HG03060 (cell line): ENCODE measurements around the gene SASH1.

Experiments
- ATAC-seq: cut with Tn5 transposase; IDR thresholded peaks from one replicate; pipeline ENCODE4 v1.9.1; 2021; ENCODE audit warnings: low read depth, moderate number of reproducible peaks; ENCODE audit not compliant: unreplicated experiment

SASH1 gene

DNA sequence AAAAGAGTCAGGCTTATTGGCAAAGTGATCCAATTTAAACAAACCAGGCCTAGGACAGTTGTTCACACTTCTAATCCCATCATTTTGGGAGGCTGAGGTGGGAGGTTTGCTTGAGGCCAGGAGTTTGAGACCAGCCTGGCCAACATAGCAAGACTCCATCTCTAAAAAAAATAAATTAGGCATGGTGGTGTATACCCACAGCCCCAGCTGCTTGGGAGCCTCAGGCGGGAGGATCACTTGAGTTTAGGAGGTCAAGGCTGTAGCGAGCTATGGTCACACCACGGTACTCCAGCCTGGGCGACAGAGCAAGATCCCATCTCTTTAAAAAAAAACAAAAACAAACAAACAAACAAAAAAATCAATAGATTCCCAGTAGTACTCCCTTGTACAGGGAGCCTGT, 86.8 kb downstream of the SASH1 start:
- no peak for ATAC-seq

DNA sequence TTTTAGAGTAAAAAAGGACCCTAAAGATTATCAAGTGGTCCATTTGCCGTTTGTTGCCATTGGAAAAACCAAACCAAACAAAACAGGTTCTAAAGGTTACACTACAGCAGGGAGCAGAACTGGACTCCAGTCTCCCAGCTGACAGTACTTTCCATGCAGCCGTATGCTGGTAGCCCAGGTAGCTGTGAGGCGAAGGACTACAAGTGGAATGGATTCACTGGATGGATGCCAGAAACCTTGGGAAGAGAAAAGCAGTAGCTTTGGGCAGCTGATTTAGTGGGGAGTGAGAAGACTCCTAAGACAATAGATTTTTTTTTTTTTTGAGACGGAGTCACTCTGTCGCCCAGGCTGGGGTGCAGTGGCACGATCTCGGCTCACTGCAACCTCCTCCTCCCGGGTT, 88.3 kb downstream of the SASH1 start:
- ATAC-seq: no peak

DNA sequence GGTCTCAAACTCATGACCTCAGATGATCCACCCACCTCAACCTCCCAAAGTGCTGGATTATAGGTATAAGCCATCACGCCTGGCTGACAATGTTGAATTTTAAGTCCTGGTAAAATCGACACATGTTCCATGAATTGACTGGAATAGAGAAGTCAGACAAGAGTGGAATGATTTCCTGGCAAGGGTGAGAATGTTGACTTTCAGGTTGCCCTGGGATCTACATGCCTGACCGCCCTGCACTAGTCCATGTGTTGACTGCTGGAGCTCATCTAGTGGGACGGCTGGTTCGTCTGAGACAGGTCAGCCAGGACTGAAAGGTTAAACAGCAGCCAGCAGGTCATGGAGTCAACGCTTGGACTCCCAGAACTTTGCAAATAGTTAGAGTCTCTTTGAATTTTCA, 88.8 kb downstream of the SASH1 start:
- no peak for ATAC-seq

DNA sequence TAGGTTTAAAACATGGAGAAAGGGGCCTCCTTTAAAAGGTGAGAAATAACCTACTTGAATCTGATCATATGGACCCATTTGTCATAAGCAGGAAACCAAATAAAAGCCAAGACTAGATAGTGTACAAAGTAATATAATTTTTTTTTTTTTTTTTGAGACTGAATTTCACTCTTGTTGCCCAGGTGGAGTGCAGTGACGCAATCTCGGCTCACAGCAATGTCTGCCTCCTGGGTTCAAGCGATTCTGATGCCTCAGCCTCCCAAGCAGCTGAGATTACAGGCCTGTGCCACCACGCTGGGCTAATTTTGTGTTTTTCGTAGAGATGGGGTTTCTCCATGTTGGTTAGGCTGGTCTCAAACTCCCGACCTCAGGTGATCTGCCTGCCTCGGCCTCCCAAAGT, 89.2 kb downstream of the SASH1 start:
- no peak for ATAC-seq

DNA sequence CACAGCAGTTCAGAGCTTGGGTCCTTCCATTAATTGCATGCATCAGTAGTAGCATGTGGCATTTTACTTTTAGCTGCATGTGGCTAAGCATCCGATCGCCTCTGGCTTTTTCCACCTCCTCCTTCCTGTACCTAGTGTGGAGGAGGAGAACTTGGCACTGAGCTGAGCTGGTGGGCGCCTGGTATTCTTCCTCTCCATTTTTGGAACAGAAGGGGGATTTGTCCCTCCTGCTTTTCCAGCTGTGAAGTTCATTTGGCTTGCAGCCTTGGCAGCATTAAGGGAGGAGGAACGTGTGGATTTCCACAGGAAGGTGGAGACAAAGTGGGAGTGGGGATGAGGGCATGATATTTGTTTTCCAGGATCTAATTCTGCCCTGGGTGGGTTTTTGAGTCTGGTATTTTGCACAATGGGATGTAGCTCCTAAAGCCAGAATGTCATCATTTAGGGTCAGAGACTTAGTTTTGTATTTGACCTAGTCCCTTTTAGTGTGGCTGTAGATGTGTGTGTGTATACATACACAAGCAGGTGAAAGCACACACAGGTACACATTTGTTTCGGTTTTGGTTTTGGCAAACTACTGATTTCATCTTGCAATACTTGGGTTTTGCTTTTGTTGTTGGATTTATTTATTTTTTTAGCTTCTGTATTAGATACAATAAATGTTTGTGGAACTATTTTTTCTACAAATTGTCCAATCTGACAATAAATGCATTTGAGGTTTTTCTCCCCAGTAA, 90.0 kb downstream of the SASH1 start:
- ATAC-seq: no peak

DNA sequence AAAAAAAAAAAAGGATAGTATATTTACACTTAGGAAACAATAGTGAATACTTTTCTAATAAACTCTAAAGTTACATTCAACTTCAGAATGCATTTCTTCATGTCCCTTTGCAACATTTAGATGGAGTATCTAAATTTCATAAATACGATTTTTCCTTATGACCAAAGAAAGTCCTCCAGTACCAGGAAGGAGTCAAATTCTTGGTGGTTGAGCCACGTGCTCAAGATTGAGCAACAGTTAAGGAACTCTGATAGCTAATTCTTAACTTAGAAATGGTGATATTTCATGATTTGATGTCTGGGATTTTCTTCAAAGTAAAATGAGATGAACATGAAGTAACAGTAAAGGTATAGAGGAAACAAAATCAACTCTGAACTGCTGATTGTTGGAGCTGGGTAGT, 92.7 kb downstream of the SASH1 start:
- ATAC-seq: no peak

DNA sequence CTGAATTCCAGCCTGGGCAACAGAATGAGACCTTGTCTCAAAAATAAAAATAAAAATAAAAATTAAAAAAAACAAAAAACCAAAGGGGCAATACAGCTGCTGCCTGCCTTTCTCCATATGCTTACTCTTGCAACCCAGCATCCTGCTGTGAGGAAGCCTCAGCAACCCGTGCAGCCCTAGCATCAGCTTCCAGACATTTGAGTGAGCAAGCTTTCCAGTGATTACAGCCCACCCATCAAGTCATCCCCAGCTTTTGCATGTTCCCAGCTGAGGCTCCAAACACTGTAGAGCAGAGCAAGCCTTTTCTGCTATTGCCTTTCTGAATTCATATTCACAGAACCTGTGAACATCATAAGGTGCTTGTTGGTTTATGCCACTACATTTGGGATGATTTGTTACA, 93.8 kb downstream of the SASH1 start:
- ATAC-seq: no peak

DNA sequence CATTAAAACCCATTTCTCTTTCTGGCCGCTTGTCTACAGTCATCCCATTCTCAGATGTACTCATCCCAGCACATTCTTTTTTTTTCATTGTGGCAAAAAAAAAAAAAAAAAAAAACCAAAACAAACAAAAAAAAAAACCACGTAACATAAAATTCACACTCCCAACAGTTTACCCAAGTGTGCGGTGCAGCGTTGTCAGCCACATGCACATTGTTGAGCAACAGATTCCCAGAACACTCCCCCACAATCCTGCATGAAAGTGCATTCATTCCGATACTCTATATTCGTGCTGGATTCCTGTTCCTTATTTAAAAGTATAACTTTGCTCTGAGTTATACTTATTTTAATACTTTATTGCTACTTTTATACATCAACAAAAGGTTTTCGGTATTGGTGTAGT, 96.0 kb downstream of the SASH1 start:
- no peak for ATAC-seq

DNA sequence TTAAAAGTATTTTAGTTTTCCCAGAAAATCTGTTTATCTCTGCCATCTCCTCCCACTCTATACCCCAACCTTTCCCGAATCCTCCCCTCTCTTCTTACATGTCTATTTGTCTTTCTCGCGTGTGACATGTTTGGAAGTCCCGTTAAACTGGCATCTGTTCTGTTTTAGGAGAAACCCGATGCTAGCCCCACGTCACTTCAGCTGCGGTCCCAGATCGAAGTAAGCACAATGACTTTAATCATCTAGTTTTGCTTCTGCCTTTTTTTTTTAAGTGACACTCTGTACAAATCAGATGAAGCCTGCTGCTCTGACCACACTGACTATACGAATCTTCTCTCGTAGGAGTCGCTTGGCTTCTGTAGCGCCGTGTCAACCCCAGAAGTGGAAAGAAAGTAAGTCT, 97.4 kb downstream of the SASH1 start:
- no peak for ATAC-seq

DNA sequence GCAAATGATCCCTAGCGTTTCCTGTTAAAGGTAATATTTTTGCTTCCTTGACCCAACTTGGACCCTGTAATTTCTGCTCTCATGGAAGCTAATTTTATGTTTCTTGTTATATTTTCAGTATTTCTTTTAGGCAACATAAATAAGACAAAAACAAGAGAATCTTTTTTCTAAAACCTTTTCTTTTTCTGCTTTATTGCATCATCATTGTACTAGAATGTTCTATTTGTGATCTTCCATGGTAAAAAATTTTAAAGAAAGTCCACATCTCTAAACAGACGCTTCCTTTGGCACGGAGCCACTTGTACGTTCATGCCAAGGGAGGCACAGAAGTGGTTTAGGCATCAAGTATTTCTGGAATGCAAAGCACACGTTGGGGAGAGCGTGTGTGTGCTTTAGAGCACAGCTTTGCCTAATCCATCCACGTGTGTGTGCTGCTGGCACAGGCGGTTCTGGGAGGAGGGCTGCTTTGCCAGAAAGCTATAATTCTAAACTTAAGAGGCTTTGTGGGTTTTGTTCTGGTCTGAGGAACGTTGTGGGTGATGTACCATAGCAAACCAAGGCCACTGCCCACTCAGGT, 98.3 kb downstream of the SASH1 start:
- no peak for ATAC-seq

DNA sequence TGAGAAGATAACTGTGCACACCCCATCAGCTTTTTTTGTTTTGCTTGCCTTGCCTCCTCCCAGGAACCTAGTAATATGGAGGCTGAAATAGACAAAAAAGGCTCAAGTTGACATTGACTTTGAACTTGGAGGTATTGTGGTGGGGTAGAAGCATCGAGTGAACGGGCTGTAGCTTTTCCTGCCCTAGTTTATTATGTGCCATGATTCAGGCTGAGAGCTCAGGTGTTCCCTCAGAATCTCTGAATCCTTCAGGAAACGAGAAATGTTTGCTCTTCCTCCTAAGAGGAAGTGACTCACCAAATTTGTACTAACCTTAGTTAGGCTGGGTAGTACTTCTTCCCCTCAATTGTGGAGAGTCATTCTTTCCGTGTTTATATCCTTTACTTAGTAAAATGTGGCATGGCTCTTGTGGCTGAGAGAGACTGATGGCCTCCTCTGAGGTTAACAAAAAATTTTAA, 98.8 kb downstream of the SASH1 start:
- no peak for ATAC-seq

DNA sequence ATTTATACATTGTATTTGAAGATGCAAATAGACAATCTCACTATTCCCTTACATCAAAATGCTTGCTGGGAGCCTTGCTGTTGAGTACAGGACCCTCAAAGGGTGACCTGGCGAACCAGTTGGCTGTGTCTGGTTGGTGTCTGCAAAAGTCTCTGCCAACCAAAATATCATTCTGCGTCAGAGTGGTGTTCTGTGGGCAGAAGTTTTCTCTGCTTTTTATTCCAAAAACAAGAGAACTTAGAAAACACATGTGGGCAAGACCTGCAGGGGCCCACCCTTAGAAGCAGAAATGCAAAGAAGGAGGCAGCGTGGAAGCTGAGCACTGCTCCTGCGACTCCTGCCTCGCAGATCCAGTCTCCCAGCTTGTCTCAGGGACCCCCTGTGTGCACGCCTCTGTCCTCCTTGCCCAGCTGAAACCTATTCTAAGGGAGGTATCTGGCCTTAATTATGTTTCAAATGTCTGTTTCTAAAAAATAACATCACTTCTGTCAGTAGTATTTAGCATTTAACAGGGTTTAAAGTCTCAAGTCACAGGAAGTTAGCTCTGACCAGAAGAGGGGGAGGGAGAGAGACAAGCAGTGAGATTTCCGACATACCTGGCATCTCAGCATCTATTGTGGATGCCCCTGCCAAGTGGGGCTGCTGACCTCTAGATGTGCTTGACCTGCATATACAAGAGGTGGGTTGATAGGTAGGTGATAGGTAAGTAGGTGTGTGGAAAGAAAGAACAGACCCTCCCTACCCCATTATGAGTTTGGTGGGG, 101.3 kb downstream of the SASH1 start:
- no peak for ATAC-seq

DNA sequence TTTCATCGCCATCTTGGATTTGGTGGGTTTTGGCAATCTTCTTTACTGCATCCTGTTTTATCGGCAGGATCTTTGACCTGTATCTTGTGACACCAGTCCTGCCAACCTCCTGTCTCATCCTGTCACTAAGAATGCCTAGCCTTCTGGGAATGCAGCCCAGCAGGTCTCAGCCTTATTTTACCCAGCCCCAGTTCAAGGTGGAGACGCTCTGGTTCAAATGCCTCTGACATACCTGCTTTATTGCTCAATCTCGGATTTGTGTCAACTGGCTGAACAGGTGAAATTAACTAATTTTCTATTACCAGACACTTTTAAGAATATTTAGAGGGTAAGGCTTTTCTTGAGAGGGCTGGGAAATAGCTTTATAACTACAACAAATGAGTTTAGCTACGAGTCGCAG, 102.5 kb downstream of the SASH1 start:
- no peak for ATAC-seq

DNA sequence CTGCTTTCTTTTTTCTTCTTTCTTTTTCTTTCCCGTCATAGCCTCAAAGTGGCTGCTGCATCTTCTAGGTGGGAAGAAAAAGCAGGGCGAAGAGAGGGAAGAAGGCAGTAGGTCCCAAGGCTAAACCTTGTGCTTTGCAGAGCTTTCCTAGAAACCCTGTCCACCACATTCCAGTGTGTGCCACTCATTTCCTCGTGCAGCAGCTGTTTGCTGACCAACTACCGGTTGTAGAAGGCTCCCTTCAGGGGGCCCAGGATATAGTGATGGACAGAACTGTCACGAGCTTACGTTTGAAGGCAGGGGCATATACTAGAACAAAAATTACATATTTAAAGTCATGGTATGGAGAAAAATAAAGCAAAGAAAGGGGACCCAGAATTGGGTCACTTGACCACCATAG, 103.0 kb downstream of the SASH1 start:
- no peak for ATAC-seq

DNA sequence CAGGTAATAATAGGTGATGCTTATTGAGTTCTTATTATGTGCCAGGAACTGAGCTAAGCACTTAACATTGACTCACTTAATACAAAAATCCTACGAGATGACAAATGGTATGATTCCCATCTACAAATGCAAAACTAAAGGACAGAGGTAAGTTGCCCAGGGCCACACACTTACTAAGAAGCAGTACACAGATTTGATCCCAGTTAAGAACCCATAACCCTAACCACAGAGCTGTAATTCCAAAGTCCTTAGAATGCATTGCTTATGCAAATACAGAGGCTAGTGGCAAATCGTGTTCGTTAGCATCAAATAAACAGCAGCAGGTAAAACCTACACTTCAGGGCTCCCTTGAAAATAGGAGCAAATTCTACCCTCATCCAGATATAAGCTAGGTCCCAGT, 104.0 kb downstream of the SASH1 start:
- no peak for ATAC-seq

DNA sequence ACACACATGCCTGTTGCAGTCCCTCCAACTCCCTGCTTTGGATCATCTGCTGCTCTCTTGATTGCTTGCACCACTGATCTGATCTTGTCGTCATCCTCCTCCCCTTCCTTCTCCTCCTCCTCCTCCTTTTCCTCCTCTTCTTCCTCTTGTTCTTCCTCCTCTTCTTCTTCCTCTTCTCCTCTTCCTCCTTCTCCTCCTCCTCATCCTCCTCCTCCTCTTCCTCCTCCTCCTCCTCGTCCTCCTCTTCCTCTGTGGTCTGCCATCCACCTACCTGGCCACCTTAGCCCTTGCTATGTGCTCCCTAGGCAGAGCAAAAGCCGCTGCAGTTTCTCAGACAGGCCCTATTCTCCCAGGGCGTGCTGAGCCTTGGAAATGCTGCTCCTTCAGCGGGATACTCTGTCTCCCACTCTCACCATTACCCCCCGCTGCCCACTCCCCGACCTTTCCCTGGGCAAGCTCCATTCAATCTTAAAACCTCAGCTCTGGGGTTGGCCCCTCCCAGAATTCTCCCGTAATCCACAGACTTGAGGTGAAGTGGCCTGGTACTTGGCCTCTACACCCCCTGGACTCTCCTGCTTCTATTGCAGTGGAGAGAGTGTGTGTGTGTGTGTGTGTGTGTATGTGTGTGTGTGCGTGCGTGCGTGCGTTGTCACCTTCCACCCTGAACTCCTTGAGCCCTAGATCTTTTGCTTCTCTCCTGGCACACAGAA, 105.0 kb downstream of the SASH1 start:
- ATAC-seq: no peak

DNA sequence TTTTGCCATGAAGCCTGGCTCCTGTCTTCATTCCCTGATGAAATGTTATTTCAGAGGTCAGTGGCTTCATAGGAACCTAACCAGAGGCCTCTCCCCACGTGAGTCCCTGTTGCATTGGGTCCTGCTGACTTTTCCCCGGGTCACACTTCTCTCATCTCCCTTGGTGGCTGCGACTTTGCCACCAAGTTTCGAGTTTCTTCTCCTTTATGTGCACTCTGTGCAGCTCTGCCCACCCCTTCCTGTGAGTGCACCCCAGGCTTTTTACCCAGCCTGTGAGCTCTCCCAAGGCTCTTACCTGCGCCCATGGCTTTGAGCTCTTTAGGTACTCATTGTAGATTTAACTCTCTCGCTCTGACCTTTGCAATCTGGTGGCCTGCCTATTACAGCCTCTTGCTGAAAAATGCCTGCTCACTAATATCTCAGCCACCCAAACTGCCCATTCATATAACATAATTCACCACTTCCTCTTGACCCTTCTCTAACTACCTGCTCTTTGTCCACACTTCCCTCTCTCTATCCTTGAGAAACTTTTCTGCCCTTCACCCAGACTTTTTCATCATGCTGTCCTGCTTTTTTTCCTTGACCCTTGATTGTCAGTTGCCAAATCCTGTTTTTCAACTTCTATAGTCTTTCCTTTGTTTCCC, 105.9 kb downstream of the SASH1 start:
- ATAC-seq: no peak

DNA sequence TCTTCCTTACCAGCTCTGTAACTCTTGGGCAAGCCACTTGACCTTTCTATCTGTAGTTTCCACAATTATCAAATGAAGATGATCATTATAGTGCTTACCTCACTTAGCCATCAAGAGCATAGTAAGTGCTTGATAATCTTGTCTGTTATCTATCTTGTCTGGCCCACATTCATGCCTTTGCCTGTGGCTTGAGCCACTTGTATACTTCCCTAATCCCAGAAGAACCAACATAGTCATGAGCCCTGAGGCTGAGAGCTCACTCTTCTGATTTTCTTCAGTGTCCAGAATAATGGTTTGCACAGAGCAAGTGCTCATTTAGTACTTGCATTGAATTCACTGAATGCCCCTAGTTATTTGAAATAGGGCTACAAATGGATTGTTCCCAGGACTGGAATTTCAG, 108.2 kb downstream of the SASH1 start:
- no peak for ATAC-seq

DNA sequence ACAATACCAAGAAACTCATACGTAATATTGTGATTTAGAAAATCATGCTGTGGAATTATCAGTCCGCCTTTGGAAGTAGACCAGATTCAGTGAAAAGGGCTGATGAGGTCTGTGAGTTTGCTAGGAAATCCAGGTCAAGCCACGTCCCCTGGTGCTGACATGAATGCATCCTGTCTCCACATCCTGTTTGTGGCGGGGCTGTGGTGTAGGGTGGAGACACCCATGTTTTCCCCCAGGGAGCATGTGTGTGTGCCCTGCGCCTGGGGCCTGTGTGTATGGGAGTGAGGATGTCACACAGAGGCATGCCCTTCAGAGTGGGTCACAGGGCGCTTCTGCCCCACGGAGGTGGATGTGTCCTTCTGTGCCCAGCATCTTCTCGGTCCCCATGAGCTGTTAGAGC, 109.1 kb downstream of the SASH1 start:
- peak; percentile 48 for ATAC-seq

DNA sequence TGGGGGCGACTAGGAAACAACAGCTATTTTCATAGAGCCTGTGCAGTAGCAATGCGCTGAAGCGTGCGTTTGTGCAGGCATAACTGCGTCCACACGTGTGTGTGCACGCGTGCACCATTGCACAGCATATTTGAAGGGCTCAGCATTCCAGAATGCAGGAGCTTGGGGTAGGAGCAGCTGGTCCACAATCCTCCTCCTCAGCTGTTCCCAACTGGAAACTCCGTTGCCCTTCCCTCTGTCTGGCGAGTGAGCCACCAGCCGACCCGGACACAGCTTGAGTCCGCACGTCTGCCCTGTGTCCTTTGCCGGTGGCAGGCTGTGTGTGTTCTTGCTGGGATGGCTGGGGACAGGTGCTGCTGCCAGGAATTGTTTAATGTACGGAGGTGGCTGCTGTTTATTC, 110.2 kb downstream of the SASH1 start:
- no peak for ATAC-seq

DNA sequence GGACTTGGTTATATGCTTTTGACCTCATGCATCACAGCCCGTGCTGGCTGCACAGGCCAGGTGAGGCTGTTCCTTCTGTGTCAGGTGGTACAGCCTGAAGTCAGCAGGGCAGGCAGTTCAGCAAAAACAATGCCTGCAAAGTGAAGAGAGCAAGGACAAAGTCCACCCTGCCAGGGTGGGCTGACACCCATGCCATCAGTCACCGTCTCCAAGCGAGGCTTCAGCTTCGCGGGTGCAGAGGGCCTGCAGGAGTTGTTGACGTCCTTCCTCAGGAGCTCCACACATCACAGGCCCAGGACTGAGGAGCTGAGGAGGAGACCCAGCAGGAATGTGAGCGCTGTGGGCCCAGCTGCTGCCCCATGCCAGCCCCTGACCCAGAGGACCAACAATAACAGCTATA, 111.3 kb downstream of the SASH1 start:
- ATAC-seq: no peak
